Measurements from ENCODE around the gene SENP1.

The SENP1 gene

DNA sequence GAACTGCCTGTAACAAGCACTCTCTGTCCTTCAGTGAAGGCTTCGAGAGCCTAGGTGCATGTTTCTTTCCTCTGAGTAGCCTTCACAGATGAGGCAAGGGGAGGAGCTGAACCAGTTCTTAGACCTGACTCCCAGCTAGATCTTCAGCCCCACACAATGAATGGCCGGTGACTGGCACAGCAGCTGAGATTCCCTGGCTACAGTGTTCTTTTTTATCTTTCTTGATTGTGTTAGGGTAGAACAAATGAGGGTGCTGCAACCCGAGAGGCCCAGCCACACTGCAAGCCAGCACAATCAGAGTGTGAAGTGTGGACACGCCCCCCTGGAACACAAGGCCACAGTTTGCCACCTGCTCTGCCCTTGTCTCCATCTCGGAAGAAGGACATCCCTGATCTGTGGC is 82.5 kb downstream of the SENP1 start:
- H3K9me3 ChIP-seq (ENCODE audit: low read length): no peaks in the 10 kb centered on the region
- no peak overlapping the region for H2AFZ ChIP-seq (ENCODE audit: low read depth, low read length)
- H3K27me3 ChIP-seq (ENCODE audit: insufficient read depth, low read length): no peaks in the 10 kb centered on the region
- H3K4me1 ChIP-seq (ENCODE audit: insufficient read depth, low read length): peaks cover 31% of the 10 kb centered on the region
- no peaks in the 10 kb centered on the region for H3K36me3 ChIP-seq (ENCODE audit: insufficient read depth, low read length)
- no peak overlapping the region for H3K4me3 ChIP-seq (ENCODE audit: low read length)

DNA sequence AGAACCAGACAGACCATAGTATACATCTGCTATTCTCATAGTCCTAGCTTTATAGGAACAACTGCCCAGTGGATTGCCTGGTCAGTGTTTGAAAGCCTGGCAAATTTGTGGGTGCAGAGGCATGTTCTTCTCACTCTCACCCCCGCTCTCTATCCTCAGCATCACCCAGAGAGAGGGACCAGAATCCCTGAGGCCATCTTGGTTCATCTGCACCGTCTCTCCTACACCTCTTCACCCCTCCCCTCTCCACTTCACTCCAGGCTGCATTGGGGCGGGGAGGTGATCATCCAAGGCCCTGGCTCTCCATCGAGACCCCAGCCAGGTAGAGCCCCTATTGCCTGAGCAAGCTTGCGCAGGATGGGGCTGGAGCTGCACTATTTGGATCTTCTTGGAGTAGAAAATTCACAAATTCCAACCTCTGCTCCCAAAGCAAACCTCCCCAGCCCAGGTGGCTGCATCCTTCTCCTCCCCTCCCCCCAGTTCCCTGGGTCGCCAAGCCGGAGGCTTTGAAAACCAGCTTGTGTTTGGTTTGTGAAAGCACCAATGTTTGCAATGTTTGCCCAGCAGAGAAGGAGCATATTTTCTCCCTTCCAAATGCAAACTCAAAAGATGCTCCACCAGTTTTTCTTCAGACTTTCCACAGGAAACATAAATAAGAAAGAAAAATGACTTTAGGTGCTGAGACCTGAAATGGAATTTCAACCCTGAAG is 83.0 kb downstream of the SENP1 start:
- H3K4me3 ChIP-seq (ENCODE audit: low read length): no peak overlapping the region

DNA sequence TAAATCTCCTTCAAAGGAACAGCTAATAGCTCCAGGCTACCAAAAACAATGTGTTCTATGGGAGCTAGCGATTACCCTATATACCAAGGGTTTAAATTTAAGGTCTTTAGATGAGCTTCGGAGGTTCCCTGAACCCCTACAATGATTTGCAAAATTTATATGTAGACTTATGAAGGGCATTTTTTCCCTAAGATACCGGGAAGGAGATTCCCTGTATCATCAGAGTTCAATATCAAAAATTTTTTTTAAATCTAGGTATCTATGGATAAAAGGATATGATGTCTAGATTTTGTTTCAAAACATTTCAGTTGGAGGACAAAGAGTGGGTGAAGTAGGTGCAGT is 83.7 kb downstream of the SENP1 start:
- H3K4me3 ChIP-seq (ENCODE audit: low read length): no peak overlapping the region
- no peaks in the 10 kb centered on the region for H3K27me3 ChIP-seq (ENCODE audit: insufficient read depth, low read length)
- peaks cover 23% of the 10 kb centered on the region for H3K4me1 ChIP-seq (ENCODE audit: insufficient read depth, low read length)
- H3K9me3 ChIP-seq (ENCODE audit: low read length): no peaks in the 10 kb centered on the region
- no peaks in the 10 kb centered on the region for H3K36me3 ChIP-seq (ENCODE audit: insufficient read depth, low read length)
- H2AFZ ChIP-seq (ENCODE audit: low read depth, low read length): no peak overlapping the region

More for the DNA sequence above, 83.0 kb downstream of the SENP1 start:
- Histone ChIP-seq H3K4me1 (ENCODE audit: insufficient read depth, low read length) (peaks cover 30% of the 10 kb centered on the region), H3K27me3 (ENCODE audit: insufficient read depth, low read length) (no peaks in the 10 kb centered on the region), H3K9me3 (ENCODE audit: low read length) (no peaks in the 10 kb centered on the region), H2AFZ (ENCODE audit: low read depth, low read length) (no peak overlapping the region), H3K36me3 (ENCODE audit: insufficient read depth, low read length) (no peaks in the 10 kb centered on the region)

DNA sequence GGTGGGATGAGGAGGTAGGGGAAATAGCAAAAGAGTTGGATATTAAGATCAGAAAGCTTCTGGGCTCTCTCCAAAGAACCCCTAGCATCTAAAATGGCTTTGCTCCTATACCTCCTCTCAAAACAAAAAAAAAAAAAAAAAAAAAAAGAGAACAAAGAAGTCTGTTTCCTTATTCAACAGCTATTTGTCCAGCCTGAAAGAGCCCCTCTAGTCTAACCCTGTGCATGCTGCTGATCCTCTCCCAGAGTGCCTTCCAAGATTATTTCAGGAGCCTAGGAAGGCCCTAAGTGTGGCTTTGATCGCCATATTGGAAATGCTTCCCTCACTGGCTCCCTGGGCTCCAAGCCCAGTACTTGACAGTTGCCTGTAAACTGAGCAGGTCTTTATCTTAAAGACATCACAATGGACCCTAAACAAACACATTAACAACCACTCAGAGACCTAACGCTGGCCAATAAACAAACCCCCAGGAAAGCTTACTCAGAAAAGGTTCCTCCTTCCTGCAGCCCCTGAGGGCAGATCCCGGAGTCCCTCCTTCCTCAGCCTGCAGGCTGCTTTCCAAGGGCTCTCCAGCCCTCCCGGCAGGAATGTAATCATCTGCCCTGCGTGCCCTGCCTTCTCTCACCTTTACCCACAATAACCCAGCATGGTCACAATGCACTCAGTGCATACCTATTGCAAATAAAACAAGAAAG is 84.2 kb downstream of the SENP1 start:
- Histone ChIP-seq H3K36me3 (ENCODE audit: insufficient read depth, low read length) (no peaks in the 10 kb centered on the region), H2AFZ (ENCODE audit: low read depth, low read length) (no peak overlapping the region), H3K4me1 (ENCODE audit: insufficient read depth, low read length) (peaks cover 21% of the 10 kb centered on the region), H3K9me3 (ENCODE audit: low read length) (no peaks in the 10 kb centered on the region), H3K27me3 (ENCODE audit: insufficient read depth, low read length) (no peaks in the 10 kb centered on the region), H3K4me3 (ENCODE audit: low read length) (no peak overlapping the region)

DNA sequence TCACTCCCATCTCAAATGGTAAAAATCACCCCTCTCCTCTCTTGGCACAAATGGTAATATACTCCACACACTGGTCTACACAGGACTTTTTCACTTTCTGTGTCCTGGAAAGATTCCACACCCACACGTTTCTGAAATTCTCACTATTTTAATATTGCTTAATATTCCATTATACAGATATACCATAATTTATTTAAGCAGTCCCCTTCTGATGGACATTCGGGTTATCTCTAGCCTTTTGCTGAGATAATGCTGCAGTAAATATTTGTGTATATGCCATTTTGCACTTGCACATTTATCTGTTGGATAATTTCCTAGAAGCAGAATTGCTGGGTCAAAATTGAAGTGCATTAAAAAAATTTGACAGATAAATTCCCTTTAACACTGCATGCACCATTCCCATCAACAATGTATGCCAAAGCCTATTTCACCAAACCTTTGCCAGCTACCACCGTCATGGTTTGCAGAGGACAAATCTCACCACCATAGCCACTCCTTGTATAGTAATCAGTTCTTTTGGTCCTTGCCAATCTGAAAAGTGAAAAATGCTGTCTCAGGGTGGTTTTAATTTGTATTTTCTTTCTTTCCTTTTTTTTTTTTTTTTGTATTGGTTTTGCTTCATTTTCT is 86.1 kb downstream of the SENP1 start:
- no peak overlapping the region for H3K4me3 ChIP-seq (ENCODE audit: low read length)
- H2AFZ ChIP-seq (ENCODE audit: low read depth, low read length): no peak overlapping the region
- H3K27me3 ChIP-seq (ENCODE audit: insufficient read depth, low read length): no peaks in the 10 kb centered on the region
- H3K4me1 ChIP-seq (ENCODE audit: insufficient read depth, low read length): peaks cover 23% of the 10 kb centered on the region
- no peaks in the 10 kb centered on the region for H3K36me3 ChIP-seq (ENCODE audit: insufficient read depth, low read length)
- H3K9me3 ChIP-seq (ENCODE audit: low read length): no peaks in the 10 kb centered on the region

DNA sequence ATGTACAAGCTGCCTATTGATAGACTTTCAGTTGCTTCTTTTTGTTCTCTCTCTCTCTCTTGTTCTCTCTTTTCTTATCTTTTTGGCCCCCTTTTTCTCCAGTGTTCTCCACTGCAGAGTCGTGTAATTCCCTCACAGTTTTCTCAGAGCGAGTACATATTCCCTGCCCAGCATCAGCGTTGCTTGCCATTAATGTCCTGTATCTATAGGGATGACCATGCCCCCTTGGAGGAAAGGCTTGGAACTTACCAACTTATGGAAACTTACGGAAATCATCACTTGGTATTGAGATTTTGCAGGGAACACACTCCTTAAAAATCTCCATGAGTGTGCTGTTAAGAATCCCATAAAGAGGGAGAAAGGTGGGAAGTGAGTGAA is 87.3 kb downstream of the SENP1 start:
- Histone ChIP-seq H3K4me1 (ENCODE audit: insufficient read depth, low read length) (peaks cover 19% of the 10 kb centered on the region), H3K27me3 (ENCODE audit: insufficient read depth, low read length) (peaks cover 4% of the 10 kb centered on the region), H3K36me3 (ENCODE audit: insufficient read depth, low read length) (no peaks in the 10 kb centered on the region), H3K4me3 (ENCODE audit: low read length) (no peak overlapping the region), H2AFZ (ENCODE audit: low read depth, low read length) (no peak overlapping the region), H3K9me3 (ENCODE audit: low read length) (no peaks in the 10 kb centered on the region)

DNA sequence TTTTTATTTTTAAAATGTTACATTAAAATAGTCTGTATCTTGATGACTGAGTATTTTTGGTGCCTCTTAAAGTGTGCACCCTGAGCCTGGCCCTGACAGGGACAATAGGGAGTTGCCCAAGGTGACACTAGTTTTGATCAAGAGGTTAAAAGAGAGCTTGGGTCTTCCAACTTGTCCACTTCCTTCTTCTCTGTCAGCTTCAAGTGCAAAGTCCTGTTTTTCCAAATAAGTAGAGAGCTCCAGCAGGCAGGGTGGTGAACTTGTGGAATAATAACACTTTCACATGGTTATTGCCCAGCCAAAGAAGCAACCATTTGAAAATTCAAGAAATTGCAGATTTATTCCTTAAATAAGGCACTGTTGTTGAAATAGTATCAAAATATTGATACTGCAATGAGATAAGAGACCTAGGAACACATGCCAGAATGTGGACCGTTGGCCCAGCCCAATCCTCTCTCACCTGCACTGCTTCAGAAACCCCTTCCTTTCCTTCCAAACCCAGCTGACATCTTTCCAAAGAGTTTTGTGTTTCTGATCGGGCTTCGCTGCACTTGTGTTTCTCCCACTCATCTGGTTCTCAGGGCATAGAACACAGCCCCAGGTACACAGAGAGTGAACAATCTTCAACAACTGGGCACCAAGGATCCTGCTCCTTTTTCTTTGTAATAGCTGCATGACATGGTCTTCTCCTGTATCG is 87.8 kb downstream of the SENP1 start:
- Histone ChIP-seq H3K4me1 (ENCODE audit: insufficient read depth, low read length) (peaks cover 14% of the 10 kb centered on the region), H3K4me3 (ENCODE audit: low read length) (no peak overlapping the region), H3K9me3 (ENCODE audit: low read length) (no peaks in the 10 kb centered on the region), H3K27me3 (ENCODE audit: insufficient read depth, low read length) (peaks cover 4% of the 10 kb centered on the region), H3K36me3 (ENCODE audit: insufficient read depth, low read length) (no peaks in the 10 kb centered on the region), H2AFZ (ENCODE audit: low read depth, low read length) (no peak overlapping the region)

DNA sequence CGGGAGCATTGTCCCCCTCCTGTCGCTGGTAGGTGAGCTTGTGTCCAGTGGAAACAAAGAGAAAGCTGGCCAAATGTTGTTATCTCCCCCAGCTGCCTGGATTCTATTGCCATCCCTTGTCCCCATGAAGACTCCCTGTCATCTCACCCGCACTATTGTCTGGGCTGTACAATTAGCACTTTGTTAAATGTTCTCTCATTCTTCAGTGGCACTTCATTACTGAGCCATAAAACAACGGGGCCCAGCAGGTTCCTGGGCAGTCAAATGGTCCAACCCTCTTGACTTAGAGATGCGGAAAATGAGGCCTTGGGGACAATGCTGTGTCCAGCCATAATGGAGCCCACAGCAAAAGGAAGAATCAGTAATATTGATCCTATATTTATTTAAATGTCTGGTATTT is 88.4 kb downstream of the SENP1 start:
- Histone ChIP-seq H3K9me3 (ENCODE audit: low read length) (no peaks in the 10 kb centered on the region), H3K4me1 (ENCODE audit: insufficient read depth, low read length) (peaks cover 10% of the 10 kb centered on the region), H3K4me3 (ENCODE audit: low read length) (no peak overlapping the region), H2AFZ (ENCODE audit: low read depth, low read length) (no peak overlapping the region), H3K27me3 (ENCODE audit: insufficient read depth, low read length) (peaks cover 4% of the 10 kb centered on the region), H3K36me3 (ENCODE audit: insufficient read depth, low read length) (no peaks in the 10 kb centered on the region)

DNA sequence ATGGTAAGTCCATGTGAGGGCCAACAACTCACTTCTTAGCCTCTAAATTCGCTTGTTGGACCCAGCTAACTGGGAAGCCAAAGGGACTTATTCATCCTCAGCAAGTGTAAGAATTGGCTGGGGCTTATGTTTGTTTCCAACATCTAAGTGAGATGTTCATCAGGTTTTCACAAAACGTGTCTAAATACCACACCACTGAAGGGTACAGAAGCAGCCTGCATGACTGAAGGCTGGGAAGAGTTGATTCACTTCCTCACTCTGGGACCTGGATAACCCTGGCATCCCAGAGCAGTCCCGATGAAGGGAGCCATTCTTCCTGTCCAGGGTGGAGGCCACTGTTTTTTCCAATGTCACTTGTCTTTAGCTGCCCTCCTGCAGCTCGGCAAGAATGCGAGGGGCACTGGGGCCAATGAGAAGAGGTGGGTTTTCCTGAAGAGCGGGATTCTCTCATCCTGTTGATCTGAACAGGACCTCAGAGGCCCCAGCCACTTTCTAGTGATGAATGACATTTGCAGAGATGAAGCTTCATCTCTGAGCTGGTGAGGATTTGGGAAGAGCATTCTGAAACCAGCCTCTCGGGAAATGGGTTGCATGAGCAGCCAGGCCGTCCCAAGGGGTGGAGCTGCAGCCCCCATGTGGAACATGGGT is 89.4 kb downstream of the SENP1 start:
- H3K4me1 ChIP-seq (ENCODE audit: insufficient read depth, low read length): peaks cover 8% of the 10 kb centered on the region
- H2AFZ ChIP-seq (ENCODE audit: low read depth, low read length): no peak overlapping the region
- H3K4me3 ChIP-seq (ENCODE audit: low read length): no peak overlapping the region
- H3K27me3 ChIP-seq (ENCODE audit: insufficient read depth, low read length): peaks cover 4% of the 10 kb centered on the region
- H3K36me3 ChIP-seq (ENCODE audit: insufficient read depth, low read length): no peaks in the 10 kb centered on the region
- no peaks in the 10 kb centered on the region for H3K9me3 ChIP-seq (ENCODE audit: low read length)

DNA sequence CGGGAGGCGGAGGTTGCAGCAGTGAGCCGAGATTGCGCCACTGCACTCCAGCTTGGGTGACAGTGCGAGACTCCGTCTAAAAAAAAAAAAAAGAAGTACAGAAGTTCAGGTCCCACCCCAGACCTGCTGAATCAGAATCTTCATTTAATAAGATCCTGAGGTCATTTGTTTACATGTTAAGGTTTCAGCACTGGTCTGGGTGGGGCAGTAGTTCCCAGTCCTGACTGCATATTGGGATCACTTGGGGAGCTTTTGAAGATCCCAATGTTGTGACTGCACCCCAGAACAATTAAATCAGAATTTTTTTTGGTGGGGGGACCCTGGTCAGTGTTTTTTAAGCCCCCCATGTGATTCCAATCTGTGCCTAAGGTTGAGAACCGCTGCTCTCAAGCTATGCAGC is 89.9 kb downstream of the SENP1 start:
- Histone ChIP-seq H3K9me3 (ENCODE audit: low read length) (no peaks in the 10 kb centered on the region), H3K36me3 (ENCODE audit: insufficient read depth, low read length) (no peaks in the 10 kb centered on the region), H3K4me1 (ENCODE audit: insufficient read depth, low read length) (peaks cover 8% of the 10 kb centered on the region), H3K27me3 (ENCODE audit: insufficient read depth, low read length) (peaks cover 4% of the 10 kb centered on the region), H3K4me3 (ENCODE audit: low read length) (no peak overlapping the region), H2AFZ (ENCODE audit: low read depth, low read length) (no peak overlapping the region)

DNA sequence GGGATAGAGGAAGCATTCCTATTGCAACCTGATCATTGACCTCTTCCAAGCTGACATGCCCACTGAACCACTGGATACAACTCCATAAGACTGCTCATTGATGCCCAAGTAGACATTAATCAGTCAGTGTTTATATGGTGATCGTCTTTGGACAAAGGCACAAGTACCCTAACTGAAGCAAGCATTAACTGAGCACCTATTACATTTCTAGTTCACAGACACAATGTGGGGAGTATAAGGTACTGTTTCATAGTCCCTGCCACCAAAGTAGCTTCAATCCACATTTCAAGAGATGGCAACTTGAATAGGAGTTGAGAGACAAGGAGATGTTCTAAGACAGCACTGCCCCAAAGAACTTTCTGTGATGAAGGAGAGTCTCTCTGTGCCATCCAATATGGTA is 90.8 kb downstream of the SENP1 start:
- Histone ChIP-seq H3K4me3 (ENCODE audit: low read length) (no peak overlapping the region), H3K27me3 (ENCODE audit: insufficient read depth, low read length) (peaks cover 4% of the 10 kb centered on the region), H3K9me3 (ENCODE audit: low read length) (no peaks in the 10 kb centered on the region), H2AFZ (ENCODE audit: low read depth, low read length) (no peak overlapping the region), H3K36me3 (ENCODE audit: insufficient read depth, low read length) (no peaks in the 10 kb centered on the region), H3K4me1 (ENCODE audit: insufficient read depth, low read length) (peaks cover 8% of the 10 kb centered on the region)

DNA sequence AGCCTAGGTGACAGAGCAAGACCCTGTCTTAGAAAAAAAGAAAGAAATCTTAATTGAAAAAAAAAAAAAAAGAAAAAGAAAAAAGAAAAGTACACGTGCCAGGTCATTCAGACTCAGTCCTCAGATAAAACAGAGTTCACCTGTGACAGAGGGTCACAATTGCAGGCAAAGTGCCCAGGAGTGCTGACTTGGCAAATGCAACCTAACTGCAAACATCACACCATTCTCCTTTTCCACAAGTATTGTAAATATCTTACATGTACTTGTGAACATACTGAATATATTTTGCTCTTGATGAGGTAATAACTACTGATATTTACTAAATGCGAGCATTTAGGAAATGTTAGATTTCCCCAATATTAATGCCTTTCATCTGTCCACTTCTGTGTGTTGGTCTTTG is 92.6 kb downstream of the SENP1 start:
- H3K4me3 ChIP-seq (ENCODE audit: low read length): no peak overlapping the region
- no peaks in the 10 kb centered on the region for H3K9me3 ChIP-seq (ENCODE audit: low read length)
- peaks cover 8% of the 10 kb centered on the region for H3K4me1 ChIP-seq (ENCODE audit: insufficient read depth, low read length)
- no peaks in the 10 kb centered on the region for H3K36me3 ChIP-seq (ENCODE audit: insufficient read depth, low read length)
- H2AFZ ChIP-seq (ENCODE audit: low read depth, low read length): no peak overlapping the region
- peaks cover 4% of the 10 kb centered on the region for H3K27me3 ChIP-seq (ENCODE audit: insufficient read depth, low read length)

DNA sequence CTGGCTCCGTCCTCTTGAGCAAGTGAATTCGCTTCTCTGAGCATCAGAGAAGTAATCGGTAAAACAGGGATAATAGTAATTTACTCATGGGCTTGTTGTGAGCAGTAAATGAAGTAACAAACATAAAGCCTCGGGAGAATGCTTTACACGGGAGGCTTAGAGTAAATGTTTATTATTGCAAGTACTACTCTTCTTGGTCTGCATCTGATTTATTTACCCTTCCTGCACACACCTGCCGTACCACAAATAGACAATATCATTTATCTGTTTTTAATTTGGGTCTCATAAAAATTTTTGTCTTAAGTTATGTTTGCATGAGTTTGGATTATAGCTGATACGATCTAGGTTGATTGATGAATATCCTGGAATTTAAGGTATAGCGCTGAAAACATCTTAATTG is 93.8 kb downstream of the SENP1 start:
- Histone ChIP-seq H3K9me3 (ENCODE audit: low read length) (no peaks in the 10 kb centered on the region), H3K4me1 (ENCODE audit: insufficient read depth, low read length) (peaks cover 7% of the 10 kb centered on the region), H2AFZ (ENCODE audit: low read depth, low read length) (no peak overlapping the region), H3K36me3 (ENCODE audit: insufficient read depth, low read length) (no peaks in the 10 kb centered on the region), H3K4me3 (ENCODE audit: low read length) (no peak overlapping the region), H3K27me3 (ENCODE audit: insufficient read depth, low read length) (peaks cover 4% of the 10 kb centered on the region)

Measured in neuron (in vitro differentiated cells).